SJCRH30 (cell line): ENCODE data around the gene OVOL1. TPM values are rescaled to one million over a fixed set of nuclear protein-coding genes. Genes with fewer than 3 reads are reported as not detected.
"Not testable (repeated sequence)": the region's sequence is repeated elsewhere in the genome, so short reads cannot be mapped to it uniquely, and the experiment has no call there.

Source experiments
- DNase-seq, 2 experiments: peaks; one replicate each; pipeline ENCODE4 v3.0.0-alpha.2; 2015 to 2020
- H3K27ac ChIP-seq: fragments of 250-450 bp; sonication (Bioruptor Pico); 2 replicates; pipeline ENCODE4 v1.5.1; 2020; ENCODE audit warnings: mild to moderate bottlenecking, moderate library complexity
- H3K27me3 ChIP-seq: fragments of 250-450 bp; sonication (Bioruptor Pico); 2 replicates; pipeline ENCODE4 v1.5.1; 2020; ENCODE audit warnings: mild to moderate bottlenecking, moderate library complexity
- H3K36me3 ChIP-seq: fragments of 250-450 bp; sonication (Bioruptor Pico); 2 replicates; pipeline ENCODE4 v1.5.1; 2020; ENCODE audit warnings: mild to moderate bottlenecking, moderate library complexity
- H3K4me1 ChIP-seq: fragments of 250-450 bp; sonication (Bioruptor Pico); 2 replicates; pipeline ENCODE4 v1.5.1; 2020; ENCODE audit warnings: mild to moderate bottlenecking, moderate library complexity
- H3K4me3 ChIP-seq: fragments of 250-450 bp; sonication (Bioruptor Pico); 2 replicates; pipeline ENCODE4 v1.5.1; 2020; ENCODE audit warnings: mild to moderate bottlenecking, moderate library complexity
- H3K9me3 ChIP-seq: fragments of 250-450 bp; sonication (Bioruptor Pico); replicated peaks from 2 replicates; pipeline ENCODE4 v1.5.1; 2020; ENCODE audit warnings: mild to moderate bottlenecking, moderate library complexity
- total RNA-seq: library from RNA; depleted of rRNA; stranded (reverse); fragments of >200 nt; shearing (Covaris generic); gene quantifications from 2 replicates; pipeline ENCODE4 v1.2.3, GENCODE V29; 2014

The OVOL1 gene
- total RNA-seq, 1 experiment from 2014 or later = not detected

DNA sequence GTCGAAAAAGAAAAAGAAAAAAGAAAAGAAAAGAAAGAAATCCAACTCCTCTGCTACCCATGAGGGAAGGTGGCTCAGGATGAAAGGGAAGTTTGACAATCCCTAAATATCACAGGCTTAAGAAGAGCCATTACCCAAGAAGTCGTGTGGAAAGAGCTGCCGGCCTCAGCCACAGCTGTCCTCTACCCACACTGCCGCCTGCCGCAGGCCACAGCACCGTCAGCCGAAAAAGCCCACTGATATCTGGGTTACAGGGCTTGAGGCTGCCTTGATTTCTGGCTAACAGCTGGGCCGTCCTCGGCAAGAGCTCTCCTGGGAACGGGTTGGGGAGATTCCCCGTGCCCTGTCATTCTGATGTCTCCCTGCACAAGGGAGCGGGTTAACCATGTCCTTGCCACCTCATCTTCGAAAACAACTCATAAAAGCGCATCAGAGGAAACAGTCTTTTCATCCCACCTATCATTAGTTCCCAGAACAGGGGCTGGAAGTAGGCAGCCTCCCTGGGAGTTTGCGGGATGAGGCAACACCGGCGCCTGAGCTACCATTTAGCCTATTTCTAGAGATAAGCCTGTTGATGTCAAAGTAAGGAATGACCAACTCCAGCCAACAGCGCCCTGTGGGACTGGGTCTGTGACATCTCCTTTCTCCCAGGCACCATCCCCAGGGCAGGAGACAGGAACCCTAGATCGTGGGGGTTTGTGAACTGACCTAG lies 25.1 kb downstream of the OVOL1 start:
- Histone ChIP-seq H3K4me3 (no peak overlapping the region), H3K27ac (no peak overlapping the region), H3K27me3 (peaks cover 11% of the 10 kb centered on the region), H3K9me3 (no peaks in the 10 kb centered on the region), H3K4me1 (0 out of 2 replicates have a peak, but pooled peaks cover 3% of the 10 kb centered on the region), H3K36me3 (no peaks in the 10 kb centered on the region)
- DNase-seq = peak; percentile 76 to 82

DNA sequence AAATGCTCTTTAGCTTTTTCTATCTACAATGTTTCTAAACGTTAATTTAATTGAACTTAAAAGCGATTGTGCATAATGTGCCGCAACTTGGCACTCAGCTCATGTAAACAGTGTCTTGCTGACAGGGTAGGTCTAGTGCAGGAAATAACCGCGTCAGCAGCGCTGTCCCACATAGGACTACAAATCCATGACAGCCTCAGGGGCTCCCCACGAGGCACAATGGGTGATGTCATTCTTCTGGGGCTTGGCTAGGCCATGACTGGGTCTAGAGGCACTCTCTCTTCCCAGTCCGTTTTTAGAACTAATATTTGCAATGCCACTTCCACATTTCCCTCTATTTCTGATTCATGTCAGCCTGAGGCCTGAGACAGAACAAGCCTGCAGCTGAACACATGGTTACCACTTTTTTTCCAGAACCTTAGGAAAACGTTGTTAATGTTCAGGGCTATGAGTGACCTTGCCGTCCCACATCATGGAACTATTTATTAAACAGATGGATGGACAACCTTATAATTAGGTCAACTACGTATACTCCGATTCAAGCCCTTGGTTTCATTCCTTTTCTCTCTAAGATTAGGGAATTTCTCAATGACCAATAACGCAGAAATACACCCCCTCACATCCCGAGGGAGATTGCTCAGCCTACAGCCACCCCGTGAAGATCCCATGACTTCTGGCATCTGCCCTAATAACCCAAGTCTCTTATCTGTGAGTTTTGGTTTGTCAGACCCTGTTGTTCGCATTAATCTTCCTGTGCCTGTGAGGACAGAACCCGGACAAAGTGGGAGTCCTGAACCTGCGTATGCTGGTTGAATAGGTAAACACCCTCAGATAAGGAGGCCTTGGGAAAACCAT lies 27.5 kb downstream of the OVOL1 start:
- Histone ChIP-seq H3K4me1 (0 out of 2 replicates have a peak, but pooled peaks cover 3% of the 10 kb centered on the region), H3K4me3 (no peak overlapping the region), H3K9me3 (no peaks in the 10 kb centered on the region), H3K27ac (no peak overlapping the region), H3K27me3 (peaks cover 7% of the 10 kb centered on the region), H3K36me3 (no peaks in the 10 kb centered on the region)
- DNase-seq = peak; percentile 16 to 30

DNA sequence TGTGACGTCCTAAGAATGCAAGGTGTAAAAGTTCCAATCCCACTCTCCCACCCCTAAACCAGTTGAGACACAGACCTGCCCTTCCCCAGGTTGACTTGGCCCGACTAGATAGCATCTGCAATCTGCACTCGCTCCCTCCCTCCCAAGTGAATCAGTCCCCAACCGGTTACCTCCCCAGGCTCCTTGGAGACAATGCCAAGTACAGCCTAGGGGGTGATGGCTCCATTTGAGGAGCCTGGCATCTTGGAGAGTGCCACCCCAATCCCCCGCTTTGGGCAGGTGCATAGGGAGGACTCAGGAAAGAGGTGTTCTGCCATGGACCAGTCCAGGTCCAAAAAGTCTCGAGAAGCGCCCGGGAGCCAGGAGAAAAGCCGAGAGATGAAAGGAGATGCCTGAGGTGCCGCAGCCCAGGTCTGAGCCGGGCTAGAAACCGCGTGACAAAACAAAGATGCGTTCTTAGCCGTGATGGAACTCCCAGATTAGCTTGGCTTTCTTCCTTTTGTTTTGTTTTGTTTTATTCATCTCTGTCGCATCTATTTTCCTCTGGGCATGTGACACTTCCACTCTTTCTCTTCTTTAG lies 28.2 kb downstream of the OVOL1 start:
- peaks cover 9% of the 10 kb centered on the region for H3K27me3 ChIP-seq
- H3K27ac ChIP-seq = no peak overlapping the region
- no peak for DNase-seq
- no peak overlapping the region for H3K4me3 ChIP-seq
- H3K4me1 ChIP-seq = 0 out of 2 replicates have a peak, but pooled peaks cover 3% of the 10 kb centered on the region
- H3K9me3 ChIP-seq = no peaks in the 10 kb centered on the region
- H3K36me3 ChIP-seq = no peaks in the 10 kb centered on the region

DNA sequence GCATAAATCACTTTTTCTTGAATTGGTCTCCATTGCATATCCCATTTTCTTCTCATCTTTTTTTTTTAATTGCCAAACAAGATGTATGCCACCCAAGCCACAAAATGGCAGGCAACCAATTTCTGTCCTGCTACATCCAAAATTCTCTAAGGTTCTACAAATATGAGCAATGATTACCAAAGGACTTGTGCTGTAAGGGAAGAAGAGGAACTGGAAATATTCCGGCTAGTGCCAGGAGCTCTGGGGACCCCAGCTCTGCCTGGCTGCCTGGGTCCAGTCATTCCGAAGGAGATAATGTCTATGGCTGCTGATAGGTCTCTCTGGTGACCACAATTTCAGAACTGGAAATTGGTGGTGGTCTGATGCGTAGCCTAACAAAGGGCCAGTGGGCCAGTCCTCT lies 29.8 kb downstream of the OVOL1 start:
- peaks cover 16% of the 10 kb centered on the region for H3K27me3 ChIP-seq
- no peaks in the 10 kb centered on the region for H3K36me3 ChIP-seq
- DNase-seq = no peak
- no peaks in the 10 kb centered on the region for H3K4me1 ChIP-seq
- H3K4me3 ChIP-seq = no peak overlapping the region
- H3K27ac ChIP-seq = no peak overlapping the region
- H3K9me3 ChIP-seq = no peaks in the 10 kb centered on the region

DNA sequence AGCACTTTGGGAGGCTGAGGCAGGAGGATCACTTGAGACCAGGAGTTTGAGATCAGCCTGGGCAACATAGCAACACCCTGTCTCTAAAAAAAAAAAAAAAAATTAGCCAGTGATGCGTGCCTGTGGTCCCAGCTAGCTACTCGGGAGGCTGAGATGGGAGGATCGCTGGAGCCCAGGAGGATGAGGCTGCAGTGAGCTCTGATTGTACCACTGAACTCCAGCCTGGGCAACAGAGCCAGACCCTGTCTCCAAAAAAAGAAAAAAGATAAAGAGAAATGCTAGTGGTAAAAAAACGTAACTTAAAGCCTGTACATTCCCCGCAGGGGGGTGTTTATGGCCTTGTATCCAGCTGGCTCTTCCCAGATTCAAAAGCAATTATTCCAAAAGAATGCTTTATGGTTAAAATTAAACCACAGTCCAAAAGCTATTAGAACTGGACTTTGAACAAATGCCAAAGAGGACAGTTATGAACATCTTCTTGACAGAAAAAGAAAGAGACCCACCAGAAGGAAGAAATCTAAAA lies 30.5 kb downstream of the OVOL1 start:
- H3K36me3 ChIP-seq = no peaks in the 10 kb centered on the region
- H3K4me1 ChIP-seq = no peaks in the 10 kb centered on the region
- H3K4me3 ChIP-seq = peak overlapping the region; percentile 56
- DNase-seq = peak in 1 of 2 experiments; percentile 6
- peaks cover 16% of the 10 kb centered on the region for H3K27me3 ChIP-seq
- H3K9me3 ChIP-seq = no peaks in the 10 kb centered on the region
- no peak overlapping the region for H3K27ac ChIP-seq

DNA sequence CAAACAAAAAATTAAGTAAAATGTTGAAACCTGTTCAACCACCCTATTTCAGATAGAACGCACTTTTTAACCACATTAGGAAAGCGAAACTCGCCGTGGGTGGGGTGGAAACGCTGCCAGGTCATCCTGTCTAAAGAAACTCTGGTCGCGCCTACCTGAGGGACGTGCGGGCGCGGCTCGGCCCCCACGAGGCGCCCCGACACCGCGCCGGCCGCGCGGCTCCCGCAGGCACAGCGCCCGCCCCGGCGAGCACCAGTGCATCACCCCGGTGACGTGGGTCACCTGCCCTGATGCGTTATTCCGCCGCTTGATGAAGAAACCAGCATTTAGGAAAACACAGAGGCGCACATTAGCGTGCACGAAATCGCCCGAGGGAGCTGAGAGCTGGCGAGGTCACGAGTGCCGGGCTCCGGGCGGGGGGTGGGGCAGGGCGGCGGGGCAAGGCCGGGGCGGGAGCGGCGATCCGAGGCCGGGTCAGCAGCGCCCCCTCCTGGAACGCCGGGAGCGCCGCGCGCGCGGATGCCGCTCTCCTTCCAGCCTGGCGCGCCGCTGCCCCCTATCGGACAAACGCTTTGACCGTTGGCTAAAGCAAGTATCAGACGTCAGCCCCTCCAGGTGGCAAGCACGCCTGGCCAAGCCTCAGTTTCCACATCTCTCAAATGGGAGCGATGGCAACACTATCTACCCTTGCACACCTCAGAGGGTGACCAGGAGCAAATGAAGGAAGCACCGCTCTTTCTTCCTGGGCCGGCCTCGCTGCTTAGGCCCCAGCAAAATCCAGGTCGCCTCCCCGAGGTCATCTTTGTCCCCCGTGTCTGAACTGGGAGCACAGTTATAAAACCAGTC lies 31.2 kb downstream of the OVOL1 start:
- Histone ChIP-seq H3K9me3 (no peaks in the 10 kb centered on the region), H3K27ac (no peak overlapping the region), H3K36me3 (no peaks in the 10 kb centered on the region), H3K4me3 (peak overlapping the region; percentile 56), H3K27me3 (peaks cover 16% of the 10 kb centered on the region), H3K4me1 (no peaks in the 10 kb centered on the region)
- DNase-seq = peak; percentile 90 to 92

DNA sequence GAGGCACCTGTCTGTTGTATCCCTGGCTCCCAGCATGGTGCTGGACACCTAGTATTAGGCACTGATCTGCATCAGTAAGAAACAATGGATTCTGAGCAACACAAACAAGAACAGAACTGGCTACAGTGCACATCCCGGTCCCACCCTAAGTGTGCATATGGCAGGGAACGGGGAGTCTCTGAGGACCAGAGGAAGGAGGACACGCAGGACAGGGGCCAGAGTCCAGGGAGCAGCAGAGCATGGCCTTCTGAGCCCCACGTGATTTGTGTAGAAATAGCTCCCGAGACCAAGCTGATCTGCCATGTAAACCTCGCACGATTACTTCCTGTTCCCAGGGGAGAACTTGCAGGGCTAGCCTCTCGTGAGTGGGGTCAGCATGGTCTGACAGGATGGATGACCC lies 34.2 kb downstream of the OVOL1 start:
- Histone ChIP-seq H3K27ac (no peak overlapping the region), H3K4me1 (no peaks in the 10 kb centered on the region), H3K9me3 (no peaks in the 10 kb centered on the region), H3K27me3 (peaks cover 19% of the 10 kb centered on the region), H3K36me3 (no peaks in the 10 kb centered on the region), H3K4me3 (no peak overlapping the region)
- DNase-seq = no peak

DNA sequence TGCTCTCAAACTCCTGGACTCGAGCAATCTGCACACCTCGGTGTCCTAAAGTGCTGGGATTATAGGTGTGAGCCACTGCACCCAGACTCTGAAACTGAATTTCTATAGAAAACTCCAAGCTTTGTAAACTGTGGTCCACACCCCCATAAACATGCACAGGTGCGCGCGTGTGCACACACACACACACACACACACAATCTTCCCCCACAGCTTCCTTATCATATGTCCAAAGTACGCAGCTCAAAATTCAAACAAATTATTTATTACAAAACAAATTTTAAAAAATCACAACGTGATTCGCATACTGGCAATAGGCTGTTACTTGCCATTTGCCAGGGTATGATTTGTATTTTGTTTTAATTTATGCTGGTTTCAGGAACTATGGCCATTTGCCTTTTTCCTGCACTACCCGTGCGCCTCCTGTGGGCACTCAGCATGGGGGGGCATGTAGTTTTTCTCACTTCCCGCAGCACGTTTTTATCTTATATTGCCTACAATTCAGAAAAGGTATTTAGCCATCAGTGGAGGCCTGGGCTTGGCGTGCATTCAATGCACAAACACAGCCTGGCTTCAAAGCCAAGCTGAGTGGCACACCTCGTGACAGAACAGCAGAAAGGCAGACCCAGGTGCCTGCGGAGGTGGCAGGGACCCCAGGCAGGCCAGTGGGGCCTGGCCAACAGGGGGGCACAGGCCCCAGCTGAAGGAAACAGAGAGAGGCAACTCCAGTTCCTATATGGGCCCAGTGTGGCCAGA lies 36.1 kb downstream of the OVOL1 start:
- Histone ChIP-seq H3K27ac (no peak overlapping the region), H3K9me3 (no peaks in the 10 kb centered on the region), H3K4me3 (no peak overlapping the region), H3K27me3 (peaks cover 19% of the 10 kb centered on the region), H3K4me1 (no peaks in the 10 kb centered on the region), H3K36me3 (no peaks in the 10 kb centered on the region)
- DNase-seq = no peak

DNA sequence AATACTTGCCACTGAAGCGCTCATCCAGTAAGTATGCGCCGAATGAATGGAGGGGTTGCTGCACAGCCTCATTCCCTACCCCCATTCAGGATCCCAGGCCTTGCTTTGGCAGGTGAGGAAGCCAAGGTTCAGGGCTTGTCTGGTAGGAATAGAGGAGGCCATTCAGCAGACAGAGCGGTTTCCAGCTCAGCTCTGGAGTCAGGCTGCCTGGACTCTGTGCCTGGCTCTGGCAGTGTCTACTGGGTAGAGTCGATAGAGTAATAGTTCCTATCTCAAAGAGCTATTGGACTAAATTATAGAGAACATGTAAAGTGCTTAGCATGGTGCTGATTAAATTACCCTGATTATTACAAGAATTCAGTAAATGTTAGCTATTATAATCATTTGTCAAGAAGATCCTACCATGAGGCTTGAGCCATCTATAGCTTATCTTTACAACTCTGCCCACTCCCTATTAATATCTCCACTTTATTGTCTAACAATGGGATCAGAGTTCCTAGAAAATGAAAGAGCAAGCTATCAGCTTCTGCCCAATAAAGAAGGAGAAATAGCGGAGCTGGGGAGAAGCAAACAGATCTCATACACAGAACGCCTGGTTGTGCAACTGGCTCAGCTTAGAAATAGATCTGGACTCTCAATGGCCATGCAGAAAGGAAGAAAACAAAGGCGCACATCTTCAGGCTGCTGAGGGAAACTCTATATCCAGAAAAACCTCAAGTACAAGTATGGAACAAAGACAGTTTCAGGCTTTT lies 40.3 kb downstream of the OVOL1 start:
- Histone ChIP-seq H3K9me3 (no peaks in the 10 kb centered on the region), H3K27ac (no peak overlapping the region), H3K4me3 (no peak overlapping the region), H3K27me3 (peaks cover 7% of the 10 kb centered on the region), H3K4me1 (no peaks in the 10 kb centered on the region), H3K36me3 (no peaks in the 10 kb centered on the region)
- DNase-seq = no peak

DNA sequence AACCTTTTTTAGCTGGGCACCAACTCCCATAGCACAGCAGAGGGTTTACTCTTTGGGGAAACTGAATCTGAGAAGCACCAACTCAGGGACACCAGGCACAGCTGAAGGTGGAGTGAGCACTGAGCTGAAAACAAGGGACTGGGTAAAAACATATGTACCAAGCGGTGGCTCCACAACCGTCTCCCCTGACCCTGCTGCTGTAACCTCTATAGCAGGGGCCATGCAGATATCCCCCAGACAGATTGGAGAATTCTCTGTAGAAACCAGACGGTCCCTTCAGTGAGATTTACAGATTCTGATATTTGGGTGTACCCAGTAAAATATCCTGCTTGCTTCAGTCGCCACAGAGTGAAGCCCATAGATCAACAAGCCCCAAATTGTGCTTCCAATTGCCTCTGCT lies 42.6 kb downstream of the OVOL1 start:
- DNase-seq = no peak
- no peak overlapping the region for H3K27ac ChIP-seq
- no peaks in the 10 kb centered on the region; the same call in 1 of the 2 replicates for H3K27me3 ChIP-seq
- no peaks in the 10 kb centered on the region for H3K4me1 ChIP-seq
- no peaks in the 10 kb centered on the region for H3K9me3 ChIP-seq
- no peaks in the 10 kb centered on the region for H3K36me3 ChIP-seq
- no peak overlapping the region for H3K4me3 ChIP-seq

DNA sequence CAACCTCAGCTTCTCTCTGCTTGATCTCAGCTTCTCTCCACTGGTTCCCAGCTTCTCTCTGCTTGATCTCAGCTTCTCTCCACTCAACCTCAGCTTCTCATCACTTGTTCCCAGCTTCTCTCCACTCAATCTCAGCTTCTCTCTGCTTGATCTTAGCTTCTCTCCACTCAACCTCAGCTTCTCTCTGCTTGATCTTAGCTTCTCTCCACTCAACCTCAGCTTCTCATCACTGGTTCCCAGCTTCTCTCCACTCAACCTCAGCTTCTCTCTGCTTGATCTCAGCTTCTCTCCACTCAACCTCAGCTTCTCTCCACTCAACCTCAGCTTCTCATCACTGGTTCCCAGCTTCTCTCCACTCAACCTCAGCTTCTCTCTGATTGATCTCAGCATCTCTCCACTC lies 45.4 kb downstream of the OVOL1 start:
- DNase-seq, H3K27me3 ChIP-seq, H3K4me3 ChIP-seq, H3K4me1 ChIP-seq, H3K36me3 ChIP-seq, H3K27ac ChIP-seq, H3K9me3 ChIP-seq: not testable (repeated sequence)

DNA sequence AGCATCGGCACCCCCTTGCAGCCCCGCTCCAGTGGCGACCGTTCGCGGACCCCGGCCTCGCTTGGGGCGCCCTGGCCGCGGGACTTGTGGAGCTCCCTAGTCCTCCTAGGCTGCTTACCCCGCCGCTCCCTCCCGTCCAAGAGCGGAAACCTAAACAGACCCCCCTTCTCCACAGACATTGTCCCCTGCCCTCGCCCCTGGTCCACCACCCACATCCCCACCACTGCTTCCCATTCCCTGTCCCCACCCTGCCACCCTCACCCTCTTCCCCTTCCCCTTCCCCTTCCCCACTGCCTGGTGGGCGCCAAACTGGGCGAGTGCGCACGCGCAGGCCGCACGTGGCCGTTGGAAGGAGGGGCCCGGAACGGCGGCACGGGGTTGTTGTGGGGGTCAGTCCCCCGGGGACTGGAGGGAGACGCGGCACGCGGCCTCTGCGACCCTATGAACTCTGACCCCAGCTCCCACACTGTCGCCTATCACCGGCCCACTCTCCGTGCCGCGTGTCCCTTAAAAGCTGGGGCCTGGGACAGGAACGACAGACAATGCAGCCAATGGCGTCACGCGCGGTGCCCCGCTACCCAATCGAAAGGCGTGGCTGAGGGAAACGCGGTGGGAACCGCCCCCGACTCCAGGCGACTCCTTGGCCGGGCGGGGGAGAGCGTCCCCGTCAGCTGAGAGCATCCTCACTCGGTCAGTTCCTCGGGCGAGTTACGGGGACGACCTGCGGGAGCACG lies 46.6 kb downstream of the OVOL1 start, which contains the start of gene SNX32:
SNX32 (plus strand) TSS at position 667 of the 734 bp plus-strand sequence. CDS start 103 bp downstream, outside the sequence.
- Histone ChIP-seq H3K9me3 (no peaks in the 10 kb centered on the region; the same call in 1 of the 2 replicates), H3K4me1 (no peaks in the 10 kb centered on the region), H3K27ac (no peak within 1 kb of the TSS), H3K36me3 (no peaks in the 10 kb centered on the region), H3K27me3 (no peaks in the 10 kb centered on the region; the same call in 1 of the 2 replicates), H3K4me3 (no peak within 1 kb of the TSS)
- no peak for DNase-seq
